Measurements from ENCODE around the gene AUTS2. TPM values are rescaled to one million over a fixed set of nuclear protein-coding genes. Genes with fewer than 3 reads are reported as not detected.

AUTS2 gene
- total and polyA plus RNA-seq, 10 of the 15 experiments (the other 5 are each of a cell fraction or from before 2014, with no cell fraction given) = 6.4 to 55.6 (median 21.6) TPM

DNA sequence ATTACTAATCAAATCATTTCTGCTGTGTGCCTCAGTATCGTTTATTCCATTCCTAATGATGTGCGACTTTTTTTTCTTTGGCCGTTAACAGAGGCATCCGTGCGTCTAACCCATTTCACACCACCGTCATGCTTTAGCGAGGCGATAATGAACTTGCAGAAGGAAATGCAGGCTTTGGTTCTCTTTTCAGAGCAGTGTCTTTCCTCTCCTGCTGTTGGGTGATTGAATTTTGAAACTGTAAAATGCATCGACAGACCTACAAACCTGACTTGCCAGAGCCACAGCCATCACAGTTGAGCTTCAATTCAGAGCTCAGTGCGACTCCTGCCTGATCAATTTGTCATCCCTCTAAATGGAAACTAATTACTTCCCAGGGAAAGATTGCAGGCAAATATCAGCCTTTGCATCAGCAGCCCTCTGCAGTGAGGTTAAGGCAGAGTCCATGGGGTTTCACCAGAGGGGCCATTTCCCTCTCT, 1047.6 kb downstream of the AUTS2 start (continued):
- TF ChIP-seq, protein P1, sequence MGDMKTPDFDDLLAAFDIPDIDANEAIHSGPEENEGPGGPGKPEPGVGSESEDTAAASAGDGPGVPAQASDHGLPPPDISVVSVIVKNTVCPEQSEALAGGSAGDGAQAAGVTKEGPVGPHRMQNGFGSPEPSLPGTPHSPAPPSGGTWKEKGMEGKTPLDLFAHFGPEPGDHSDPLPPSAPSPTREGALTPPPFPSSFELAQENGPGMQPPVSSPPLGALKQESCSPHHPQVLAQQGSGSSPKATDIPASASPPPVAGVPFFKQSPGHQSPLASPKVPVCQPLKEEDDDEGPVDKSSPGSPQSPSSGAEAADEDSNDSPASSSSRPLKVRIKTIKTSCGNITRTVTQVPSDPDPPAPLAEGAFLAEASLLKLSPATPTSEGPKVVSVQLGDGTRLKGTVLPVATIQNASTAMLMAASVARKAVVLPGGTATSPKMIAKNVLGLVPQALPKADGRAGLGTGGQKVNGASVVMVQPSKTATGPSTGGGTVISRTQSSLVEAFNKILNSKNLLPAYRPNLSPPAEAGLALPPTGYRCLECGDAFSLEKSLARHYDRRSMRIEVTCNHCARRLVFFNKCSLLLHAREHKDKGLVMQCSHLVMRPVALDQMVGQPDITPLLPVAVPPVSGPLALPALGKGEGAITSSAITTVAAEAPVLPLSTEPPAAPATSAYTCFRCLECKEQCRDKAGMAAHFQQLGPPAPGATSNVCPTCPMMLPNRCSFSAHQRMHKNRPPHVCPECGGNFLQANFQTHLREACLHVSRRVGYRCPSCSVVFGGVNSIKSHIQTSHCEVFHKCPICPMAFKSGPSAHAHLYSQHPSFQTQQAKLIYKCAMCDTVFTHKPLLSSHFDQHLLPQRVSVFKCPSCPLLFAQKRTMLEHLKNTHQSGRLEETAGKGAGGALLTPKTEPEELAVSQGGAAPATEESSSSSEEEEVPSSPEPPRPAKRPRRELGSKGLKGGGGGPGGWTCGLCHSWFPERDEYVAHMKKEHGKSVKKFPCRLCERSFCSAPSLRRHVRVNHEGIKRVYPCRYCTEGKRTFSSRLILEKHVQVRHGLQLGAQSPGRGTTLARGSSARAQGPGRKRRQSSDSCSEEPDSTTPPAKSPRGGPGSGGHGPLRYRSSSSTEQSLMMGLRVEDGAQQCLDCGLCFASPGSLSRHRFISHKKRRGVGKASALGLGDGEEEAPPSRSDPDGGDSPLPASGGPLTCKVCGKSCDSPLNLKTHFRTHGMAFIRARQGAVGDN (IDR thresholded peaks at IDR 0.05) = no peak
- TF ChIP-seq, protein P2, sequence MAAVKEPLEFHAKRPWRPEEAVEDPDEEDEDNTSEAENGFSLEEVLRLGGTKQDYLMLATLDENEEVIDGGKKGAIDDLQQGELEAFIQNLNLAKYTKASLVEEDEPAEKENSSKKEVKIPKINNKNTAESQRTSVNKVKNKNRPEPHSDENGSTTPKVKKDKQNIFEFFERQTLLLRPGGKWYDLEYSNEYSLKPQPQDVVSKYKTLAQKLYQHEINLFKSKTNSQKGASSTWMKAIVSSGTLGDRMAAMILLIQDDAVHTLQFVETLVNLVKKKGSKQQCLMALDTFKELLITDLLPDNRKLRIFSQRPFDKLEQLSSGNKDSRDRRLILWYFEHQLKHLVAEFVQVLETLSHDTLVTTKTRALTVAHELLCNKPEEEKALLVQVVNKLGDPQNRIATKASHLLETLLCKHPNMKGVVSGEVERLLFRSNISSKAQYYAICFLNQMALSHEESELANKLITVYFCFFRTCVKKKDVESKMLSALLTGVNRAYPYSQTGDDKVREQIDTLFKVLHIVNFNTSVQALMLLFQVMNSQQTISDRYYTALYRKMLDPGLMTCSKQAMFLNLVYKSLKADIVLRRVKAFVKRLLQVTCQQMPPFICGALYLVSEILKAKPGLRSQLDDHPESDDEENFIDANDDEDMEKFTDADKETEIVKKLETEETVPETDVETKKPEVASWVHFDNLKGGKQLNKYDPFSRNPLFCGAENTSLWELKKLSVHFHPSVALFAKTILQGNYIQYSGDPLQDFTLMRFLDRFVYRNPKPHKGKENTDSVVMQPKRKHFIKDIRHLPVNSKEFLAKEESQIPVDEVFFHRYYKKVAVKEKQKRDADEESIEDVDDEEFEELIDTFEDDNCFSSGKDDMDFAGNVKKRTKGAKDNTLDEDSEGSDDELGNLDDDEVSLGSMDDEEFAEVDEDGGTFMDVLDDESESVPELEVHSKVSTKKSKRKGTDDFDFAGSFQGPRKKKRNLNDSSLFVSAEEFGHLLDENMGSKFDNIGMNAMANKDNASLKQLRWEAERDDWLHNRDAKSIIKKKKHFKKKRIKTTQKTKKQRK (IDR thresholded peaks at IDR 0.05; ENCODE audit: low read depth, low read length) = no peak
- TF ChIP-seq TCF7 (IDR thresholded peaks at IDR 0.05; ENCODE audit: borderline replicate concordance) = no peak
- no peak for TF ChIP-seq NFXL1 (IDR thresholded peaks at IDR 0.05; ENCODE audit: borderline replicate concordance)
- TF ChIP-seq SMARCA5 (IDR thresholded peaks at IDR 0.05) = no peak
- TF ChIP-seq ZNF207 (IDR thresholded peaks at IDR 0.05; ENCODE audit: borderline replicate concordance) = no peak
- TF ChIP-seq, protein P3, sequence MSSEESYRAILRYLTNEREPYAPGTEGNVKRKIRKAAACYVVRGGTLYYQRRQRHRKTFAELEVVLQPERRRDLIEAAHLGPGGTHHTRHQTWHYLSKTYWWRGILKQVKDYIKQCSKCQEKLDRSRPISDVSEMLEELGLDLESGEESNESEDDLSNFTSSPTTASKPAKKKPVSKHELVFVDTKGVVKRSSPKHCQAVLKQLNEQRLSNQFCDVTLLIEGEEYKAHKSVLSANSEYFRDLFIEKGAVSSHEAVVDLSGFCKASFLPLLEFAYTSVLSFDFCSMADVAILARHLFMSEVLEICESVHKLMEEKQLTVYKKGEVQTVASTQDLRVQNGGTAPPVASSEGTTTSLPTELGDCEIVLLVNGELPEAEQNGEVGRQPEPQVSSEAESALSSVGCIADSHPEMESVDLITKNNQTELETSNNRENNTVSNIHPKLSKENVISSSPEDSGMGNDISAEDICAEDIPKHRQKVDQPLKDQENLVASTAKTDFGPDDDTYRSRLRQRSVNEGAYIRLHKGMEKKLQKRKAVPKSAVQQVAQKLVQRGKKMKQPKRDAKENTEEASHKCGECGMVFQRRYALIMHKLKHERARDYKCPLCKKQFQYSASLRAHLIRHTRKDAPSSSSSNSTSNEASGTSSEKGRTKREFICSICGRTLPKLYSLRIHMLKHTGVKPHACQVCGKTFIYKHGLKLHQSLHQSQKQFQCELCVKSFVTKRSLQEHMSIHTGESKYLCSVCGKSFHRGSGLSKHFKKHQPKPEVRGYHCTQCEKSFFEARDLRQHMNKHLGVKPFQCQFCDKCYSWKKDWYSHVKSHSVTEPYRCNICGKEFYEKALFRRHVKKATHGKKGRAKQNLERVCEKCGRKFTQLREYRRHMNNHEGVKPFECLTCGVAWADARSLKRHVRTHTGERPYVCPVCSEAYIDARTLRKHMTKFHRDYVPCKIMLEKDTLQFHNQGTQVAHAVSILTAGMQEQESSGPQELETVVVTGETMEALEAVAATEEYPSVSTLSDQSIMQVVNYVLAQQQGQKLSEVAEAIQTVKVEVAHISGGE (CRISPR knock-in tag; IDR thresholded peaks at IDR 0.05) = no peak
- TF ChIP-seq IRF4 (IDR thresholded peaks at IDR 0.05; ENCODE audit: low read depth, low read length) = no peak
- TF ChIP-seq RUNX3 (IDR thresholded peaks at IDR 0.05; ENCODE audit: low read length) = no peak
- no peak for TF ChIP-seq CBX3 (IDR thresholded peaks at IDR 0.05; ENCODE audit: borderline replicate concordance, low read depth)
- no peak for TF ChIP-seq NFYA (IDR thresholded peaks at IDR 0.05; ENCODE audit: borderline replicate concordance, low read depth, low read length)
- TF ChIP-seq ZNF24 (IDR thresholded peaks at IDR 0.05) = peak; percentile 45; the same call in 1 of the 2 replicates
- TF ChIP-seq EED (IDR thresholded peaks at IDR 0.05; ENCODE audit: low read depth) = no peak
- no peak for TF ChIP-seq KDM1A (IDR thresholded peaks at IDR 0.05; ENCODE audit: borderline replicate concordance)
- TF ChIP-seq SPI1 (IDR thresholded peaks at IDR 0.05; ENCODE audit: borderline replicate concordance, insufficient read depth, low read depth, low read length) = no peak
- TF ChIP-seq, protein P4, sequence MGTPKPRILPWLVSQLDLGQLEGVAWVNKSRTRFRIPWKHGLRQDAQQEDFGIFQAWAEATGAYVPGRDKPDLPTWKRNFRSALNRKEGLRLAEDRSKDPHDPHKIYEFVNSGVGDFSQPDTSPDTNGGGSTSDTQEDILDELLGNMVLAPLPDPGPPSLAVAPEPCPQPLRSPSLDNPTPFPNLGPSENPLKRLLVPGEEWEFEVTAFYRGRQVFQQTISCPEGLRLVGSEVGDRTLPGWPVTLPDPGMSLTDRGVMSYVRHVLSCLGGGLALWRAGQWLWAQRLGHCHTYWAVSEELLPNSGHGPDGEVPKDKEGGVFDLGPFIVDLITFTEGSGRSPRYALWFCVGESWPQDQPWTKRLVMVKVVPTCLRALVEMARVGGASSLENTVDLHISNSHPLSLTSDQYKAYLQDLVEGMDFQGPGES (IDR thresholded peaks at IDR 0.05) = no peak
- no peak for TF ChIP-seq GATAD2B (conservative IDR thresholded peaks at IDR 0.05; ENCODE audit: low read depth)
- no peak for TF ChIP-seq STAT1 (conservative IDR thresholded peaks at IDR 0.05)
- no peak for TF ChIP-seq TBL1XR1 (IDR thresholded peaks at IDR 0.05; ENCODE audit: low read depth, low read length)

Data from GM12878 (cell line).